HG03575 (cell line): ENCODE results near the gene SCYGR1.
"Not testable (repeated sequence)": the region's sequence is repeated elsewhere in the genome, so short reads cannot be mapped to it uniquely, and the experiment has no call there.

Experiments
- ATAC-seq: cut with Tn5 transposase; IDR thresholded peaks from one replicate; pipeline ENCODE4 v1.9.1; 2021; ENCODE audit not compliant: unreplicated experiment, insufficient number of reproducible peaks, low FRiP score; ENCODE audit errors: extremely low read depth

SCYGR1 gene, protein sequence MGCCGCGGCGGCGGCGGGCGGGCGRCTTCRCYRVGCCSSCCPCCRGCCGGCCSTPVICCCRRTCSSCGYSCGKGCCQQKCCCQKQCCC

DNA sequence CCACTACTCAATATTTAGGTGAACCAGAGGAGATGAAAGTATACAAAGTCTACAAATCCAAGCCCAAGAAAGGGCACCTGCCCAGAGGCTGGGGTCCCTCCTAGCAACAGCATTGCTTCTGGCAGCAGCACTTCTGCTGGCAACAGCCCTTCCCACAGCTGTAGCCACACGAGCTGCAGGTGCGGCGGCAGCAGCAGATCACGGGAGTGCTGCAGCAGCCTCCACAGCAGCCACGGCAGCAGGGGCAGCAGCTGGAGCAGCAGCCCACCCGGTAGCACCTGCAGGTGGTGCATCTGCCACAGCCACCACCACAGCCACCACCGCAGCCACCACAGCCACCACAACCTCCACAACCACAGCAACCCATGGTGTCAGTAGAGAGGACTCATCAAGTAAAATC lies at the start of gene SCYGR1:
Gene SCYGR1, minus strand, starts transcription at position 367 of the 400 bp plus-strand sequence. Its CDS starts 0 bp downstream, at position 367.
- not testable (repeated sequence) for ATAC-seq

DNA sequence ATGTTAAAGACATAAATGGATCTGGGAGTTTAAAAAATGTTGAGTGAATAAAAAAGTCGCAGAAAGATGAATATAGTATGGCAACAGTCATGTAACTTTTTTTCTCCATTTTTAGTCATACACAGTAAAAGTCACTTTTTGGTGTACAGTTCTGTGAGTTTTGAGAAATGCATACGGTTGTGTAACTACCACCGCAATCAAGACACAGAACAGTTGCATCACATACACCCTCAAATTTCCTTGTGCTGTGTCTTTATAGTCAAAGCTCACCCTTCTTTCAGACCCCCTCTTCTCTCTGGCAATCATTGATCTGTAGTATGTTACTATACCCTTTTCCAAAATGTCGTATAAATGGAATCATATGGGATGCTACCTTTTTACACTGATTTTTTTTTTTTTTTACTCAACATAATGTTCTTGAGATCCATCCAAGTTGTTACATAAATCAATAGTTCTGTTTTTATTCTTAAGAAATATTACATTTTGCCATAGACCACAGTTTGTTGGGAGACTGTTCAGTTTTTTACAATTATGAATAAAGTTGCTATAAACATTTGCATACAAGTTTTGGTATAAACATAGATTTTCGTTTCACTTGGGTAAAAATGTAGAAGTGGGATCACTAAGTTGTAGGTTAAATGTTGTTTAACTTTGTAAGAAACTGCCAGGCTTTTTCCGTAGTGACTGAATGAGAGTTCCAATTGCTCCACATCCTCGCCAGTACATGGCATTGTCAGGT lies 48.9 kb upstream of the SCYGR1 start:
- ATAC-seq, result no peak

DNA sequence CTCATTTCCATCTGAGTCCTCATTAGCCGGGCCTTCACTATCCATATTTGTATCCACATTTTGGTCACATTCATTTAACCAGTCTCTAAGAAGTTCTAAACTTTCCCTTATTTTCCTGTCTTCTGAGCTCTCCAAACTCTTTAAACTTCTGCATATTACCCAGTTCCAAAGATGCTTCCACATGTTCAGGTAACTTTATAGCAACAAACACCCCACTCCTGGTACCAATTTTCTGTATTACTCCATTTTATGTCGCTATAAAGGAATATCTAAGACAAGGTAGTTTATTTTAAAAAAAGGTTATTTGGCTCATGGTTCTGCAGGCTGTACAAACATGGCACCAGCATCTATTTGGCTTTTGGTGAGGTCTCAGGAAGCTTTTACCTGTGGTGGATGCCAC lies 45.4 kb upstream of the SCYGR1 start:
- ATAC-seq, result no peak

DNA sequence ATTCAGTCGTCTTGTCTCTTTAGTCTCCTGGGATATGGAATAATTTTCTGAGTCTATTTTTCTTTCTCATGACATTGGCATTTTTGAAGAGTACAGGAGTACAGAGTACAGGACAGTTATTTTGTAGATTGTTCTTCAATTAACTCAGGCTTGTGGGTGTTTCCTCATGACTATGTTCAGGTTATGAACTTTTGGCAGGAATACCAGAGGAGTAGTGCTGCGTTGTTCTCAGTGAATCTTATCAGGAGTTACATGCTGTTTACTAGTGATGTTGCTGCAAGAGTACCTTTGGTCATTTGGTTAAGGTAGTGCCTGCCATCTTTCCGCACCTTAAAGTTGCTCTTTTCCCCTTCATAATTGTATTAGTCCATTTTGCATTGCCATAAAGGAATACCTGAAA lies 42.9 kb upstream of the SCYGR1 start:
- no peak for ATAC-seq

DNA sequence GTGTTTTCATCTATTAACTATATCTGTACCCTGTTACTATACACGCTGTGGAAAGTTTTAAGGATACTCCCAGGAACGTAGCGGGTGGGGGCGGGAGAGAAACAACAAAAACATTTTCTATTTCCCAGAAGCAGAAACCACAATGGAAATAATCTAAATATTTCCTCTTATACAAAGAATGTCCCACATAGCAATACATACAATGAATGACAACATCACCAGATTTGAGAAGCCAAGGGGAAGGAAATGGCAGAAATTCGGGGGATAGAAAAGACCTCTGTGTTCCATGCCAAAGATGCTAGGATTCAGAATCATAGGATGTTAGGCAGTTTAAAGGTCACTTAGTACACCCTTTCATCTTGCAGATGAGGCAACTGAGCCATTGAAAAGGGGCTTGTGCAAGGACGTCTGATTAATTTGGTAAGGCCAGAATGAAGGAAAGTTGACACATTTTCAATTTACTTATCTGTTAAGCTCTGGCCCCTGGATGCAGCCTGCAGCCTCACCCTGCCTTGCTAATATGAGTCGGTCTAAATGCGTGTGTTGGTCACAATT lies 41.1 kb upstream of the SCYGR1 start:
- no peak for ATAC-seq

DNA sequence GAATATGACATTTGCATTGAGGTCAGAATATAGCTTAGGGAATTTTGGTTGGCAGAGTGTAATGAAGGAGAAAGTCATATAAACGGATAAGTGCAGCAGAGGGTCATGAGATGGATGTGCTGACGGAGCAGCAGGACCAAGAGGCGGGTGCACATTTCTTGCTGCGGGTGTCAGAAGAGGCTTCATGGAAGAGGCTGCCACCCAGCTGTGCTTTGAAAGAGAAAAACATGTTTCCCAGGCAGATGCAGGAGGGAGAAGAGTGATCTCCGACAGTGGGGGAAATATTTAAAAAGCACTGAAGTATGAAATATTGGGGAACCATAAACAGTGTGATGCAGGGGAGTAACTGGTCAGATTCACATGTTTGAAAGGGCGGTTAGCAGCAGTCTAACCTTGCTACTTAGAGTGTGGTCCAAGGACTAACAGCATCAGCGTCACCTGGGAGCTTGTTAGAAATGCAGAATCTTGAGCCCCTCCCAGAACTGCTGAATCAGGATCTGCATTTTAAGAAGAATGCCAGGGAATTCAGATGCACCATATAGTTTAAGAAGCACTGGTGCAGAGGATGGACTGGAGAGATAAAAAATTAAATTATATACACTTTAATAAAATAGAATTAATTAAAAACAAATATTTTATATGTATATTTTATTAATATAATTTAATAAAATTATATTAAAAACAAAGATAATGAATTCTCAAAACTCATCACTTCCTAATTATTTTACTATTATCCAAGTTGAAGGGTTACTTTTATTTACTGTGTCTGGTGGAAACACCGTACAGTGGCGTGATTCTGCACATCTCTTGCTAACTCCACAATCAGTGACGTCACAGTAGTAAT lies 36.1 kb upstream of the SCYGR1 start:
- no peak for ATAC-seq

DNA sequence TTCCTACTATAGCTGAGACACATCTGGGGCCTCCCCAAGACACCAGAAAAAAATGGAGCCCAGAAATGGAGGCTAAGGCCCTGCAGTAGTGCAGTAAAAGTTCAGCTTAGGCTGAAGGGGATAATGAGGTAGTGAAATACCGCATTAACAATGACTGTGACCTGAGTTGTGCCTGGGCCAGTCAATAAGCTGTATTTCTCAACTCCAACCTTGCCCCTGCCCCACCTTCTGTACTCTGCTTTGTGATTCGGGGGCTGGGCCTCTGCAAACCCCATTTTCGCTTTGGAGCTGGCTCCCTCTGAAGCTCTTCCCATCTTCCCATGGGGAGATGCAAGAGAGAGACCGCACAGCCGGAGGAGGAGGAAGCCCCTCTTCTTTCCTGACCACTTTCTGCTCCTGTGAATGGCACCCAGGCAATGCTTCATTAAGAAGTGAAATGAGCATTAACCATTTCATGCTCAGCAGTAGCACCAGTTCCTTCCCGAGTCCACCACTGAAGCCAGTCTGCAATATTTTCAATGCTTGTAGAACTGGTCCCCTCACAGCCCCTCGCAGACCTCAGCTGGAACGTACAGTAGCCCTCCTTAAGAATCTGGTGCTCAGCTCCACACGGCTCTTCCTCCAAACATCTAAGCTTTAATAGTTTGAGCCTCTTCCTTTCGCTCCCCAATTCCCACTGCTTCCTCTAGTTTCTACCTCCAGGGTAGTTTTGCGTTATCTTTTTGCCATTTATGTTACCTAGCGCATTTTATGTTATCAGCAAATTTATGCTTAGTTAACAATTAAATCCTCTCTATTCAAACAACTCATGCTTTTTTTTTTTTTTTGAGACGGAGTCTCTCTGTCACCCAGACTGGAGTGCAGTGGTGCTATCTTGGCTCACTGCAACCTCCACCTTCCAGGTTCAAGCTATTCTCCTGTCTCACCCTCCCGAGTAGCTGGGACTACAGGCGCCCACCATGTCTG lies 32.6 kb upstream of the SCYGR1 start:
- ATAC-seq, result no peak

DNA sequence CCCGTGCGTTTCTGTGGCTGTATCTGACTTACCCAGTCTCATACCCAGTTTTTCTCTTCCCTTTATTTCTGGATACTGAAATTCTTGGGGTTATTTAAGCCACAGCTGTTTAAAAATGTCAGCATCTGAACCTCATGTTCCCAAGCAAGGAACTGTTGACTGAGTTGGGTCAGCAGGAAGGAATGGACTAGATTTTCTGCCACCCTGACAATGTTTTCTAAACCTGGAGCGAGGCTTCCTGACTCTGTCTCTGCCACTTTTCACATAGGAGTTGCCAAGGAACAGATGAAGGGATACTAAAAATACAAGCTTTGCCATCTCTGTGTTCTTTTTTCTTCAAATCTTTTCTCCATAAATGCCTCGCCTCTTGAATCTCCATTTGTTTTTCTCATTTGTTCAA lies 29.0 kb upstream of the SCYGR1 start:
- ATAC-seq, result no peak

DNA sequence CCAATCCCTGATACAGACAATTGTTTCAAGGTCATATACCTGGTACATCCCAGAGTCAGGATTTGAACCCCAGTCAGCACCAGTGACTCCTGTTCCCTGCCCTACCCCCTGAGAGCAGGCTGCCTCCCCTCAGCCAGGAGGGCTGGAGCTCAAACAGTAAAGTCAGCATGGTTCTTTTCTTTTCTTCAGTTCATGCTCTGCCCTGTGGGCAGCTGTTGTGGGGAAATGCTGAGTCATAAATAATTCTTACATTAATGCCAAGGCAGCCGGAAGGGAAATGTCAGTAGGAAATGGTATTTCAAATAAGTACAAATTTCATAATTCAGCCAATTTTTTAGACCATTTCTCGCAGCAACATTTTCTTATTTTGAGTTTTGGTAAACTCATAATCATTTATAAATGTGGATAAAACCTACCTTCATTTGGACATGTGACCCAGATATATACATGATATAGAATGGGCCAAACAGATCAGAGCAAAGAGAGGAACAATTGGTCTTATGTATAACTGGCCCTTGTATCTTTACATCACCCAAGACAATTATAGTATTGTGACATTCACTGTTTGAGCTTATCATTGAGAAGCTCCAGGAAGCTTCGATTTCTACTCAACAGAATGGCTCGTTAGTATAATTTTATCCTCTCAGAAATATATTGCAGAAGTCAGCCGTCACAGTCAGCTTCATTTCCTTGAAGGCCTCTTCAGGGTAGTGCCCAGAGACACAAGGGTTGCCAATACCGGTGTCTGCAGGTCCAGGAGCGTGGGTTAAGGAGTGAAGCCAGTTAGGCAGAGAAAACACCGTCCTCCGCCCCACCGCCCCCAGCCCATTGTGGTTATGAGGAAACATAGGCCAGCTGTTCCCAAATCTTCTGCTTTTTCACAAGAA lies 28.0 kb upstream of the SCYGR1 start:
- no peak for ATAC-seq

DNA sequence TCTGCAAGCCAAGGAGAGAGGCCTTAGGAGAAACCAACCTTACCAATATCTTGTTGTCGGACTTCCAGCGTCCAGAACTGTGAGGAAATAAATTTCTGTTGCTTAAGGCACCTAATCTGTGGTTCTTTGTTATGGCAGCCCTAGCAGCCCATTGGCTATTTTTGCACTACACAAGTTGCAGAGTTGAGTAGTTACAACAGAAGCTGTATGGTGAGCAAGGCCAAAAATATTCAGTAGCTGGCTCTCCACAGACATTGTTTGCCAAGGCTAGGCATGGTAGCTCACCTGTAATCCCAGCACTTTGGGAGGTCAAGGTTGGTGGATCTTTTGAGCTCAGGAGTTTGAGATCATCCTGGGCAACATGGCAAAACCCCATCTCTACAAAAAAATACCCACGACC lies 27.1 kb upstream of the SCYGR1 start:
- ATAC-seq, result no peak

DNA sequence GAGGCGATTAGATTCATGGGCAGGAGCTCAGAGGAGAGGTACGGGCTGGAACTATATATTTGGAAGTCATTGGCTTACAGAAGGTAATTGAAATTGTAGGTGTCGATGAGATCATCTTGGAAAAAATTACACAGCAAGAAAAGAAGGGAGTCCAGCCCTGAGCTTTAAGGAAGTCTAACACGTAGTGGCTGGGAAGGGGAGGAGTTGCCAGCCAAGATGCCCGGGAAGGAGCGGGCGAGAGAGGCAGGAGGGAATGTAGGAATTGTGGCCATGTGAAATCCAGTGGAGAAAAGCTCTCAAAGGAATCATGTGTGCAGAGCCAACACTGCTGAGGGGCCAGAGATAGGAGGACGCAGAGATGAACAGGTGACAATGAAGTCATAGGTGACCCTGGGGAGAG lies 25.6 kb upstream of the SCYGR1 start:
- ATAC-seq, result no peak

DNA sequence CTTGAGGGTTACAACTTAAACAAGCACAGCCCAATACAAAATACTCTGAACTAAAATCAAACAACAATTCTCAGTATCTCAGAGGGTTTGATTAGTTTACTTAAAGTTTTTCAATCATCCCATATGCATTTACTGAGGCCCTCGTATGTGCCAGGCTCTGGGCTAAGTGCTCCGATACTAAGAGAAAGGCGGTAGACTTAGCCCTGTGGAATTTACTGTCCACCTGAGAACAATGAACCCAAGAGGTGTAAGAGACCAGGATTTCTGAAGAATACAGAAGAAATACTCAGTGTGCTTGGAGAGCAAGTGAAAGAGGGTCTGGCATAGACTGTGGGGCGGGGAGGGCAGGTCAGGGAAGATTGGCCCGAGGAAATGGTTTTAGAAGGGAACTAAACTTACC lies 25.1 kb upstream of the SCYGR1 start:
- ATAC-seq, result no peak

DNA sequence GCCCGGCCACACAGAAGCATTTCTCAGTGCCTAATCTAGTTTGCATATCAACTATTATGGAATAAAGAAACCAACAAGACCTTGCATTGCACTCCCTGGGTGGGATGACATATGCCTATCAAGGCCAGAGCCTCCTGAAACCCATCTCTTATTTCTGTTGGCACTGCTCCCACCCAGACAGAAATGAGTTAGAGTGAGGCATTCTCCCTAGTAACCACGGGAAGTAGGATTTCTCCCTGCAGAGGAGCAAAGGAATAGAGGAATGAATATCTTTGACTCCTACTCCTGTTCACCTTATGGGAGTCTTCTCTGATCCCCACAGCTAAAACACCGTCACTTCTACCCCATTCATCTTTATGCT lies 24.2 kb upstream of the SCYGR1 start:
- ATAC-seq, result no peak

DNA sequence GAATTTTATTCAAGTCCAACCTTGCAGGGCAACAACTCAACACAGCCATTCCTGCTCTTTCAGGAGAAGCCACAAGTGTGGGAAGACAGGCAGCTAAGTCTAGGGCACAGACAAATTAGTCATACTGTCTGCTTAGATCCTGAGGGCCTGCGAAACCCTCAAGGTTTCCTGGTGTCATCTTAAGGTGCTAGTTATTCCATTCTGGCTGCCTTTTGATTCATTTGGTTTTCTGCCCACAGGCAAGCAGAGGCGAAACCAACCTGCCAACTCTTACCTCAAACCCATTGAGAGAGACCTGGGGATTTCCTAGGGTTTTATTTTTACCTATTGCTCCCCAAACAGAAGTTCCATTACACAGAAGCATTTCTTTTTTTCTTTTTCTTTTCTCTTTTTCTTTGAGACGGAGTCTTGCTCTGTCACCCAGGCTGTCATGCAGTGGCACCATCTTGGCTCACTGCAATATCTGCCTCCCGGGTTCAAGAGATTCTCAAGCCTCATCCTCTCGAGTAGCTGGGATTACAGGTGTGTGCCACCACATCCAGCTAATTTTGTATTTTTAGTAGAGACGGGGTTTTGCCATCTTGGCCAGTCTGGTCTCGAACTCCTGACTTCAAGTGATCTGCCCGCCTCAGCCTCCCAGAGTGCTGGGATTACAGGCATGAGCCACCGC lies 23.7 kb upstream of the SCYGR1 start:
- ATAC-seq, result peak; percentile 80

DNA sequence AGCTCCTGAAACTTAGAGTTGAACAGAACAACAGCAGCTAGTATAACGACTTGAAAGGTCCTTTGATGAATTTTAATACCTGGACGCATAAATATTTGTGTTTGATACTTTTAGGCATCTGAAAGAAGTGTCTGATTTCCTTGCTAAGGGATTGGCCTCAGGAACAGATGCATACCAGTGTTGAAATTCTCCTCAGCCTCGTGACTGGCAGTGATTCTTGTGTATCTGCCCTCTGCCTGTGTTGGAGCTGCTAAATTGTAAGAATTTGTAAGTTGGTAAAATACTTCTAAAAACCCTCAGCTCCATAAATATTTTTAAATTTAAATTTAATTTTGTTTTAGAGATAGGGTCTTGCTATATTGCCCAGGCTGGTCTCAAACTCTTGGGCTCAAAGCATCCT lies 22.4 kb upstream of the SCYGR1 start:
- ATAC-seq, result no peak

DNA sequence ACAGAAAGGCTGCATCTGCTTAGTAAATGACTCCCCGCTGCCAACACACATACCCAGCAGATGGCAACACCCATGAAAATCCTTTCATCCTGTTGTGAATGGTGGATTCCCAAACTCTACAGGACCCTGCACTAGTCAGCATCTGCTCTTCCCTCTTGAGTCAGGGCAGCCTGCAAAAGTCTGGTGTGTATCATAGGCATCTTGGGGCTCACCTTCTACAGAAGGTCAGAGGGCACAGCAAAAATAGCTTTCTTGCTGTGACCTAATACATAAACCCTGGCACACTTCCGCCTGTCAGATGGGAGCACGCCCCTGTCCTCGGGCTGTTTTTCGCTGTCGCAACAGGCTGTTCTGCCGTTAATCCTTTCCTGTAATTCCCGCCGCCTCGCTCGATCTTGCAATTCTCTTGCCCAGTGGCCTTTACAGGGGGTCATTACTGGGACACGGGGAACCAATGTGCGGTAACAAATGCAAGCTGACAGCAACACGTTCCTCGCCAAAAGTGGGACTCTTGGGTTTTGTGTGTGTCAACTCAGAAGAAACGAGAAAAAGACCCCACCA lies 19.9 kb upstream of the SCYGR1 start:
- no peak for ATAC-seq
